HepG2 (cell line): ENCODE results near the gene DNAJC7. TPM values are rescaled to one million over a fixed set of nuclear protein-coding genes. Genes with fewer than 3 reads are reported as not detected.

Experiments used
- EHMT2 ChIP-seq: fragments of 200-600 bp; sonication (generic); IDR thresholded peaks from 2 replicates; pipeline ENCODE4 v1.7.0; 2017; ENCODE audit warnings: antibody characterized with exemption, low read depth, low read length, borderline replicate concordance
- ELF4 ChIP-seq: sonication (generic); formaldehyde crosslinking; IDR thresholded peaks from 2 replicates; pipeline ENCODE4 v1.5.0; 2020; ENCODE audit warnings: missing genetic modification reagents, mild to moderate bottlenecking, moderate library complexity, borderline replicate concordance
- ETV6 ChIP-seq: sonication (generic); formaldehyde crosslinking; conservative IDR thresholded peaks from 2 replicates; pipeline ENCODE4 v1.4.0; 2020; ENCODE audit warnings: missing genetic modification reagents
- HHEX ChIP-seq: IDR thresholded peaks from 2 replicates; pipeline ENCODE4 v1.6.1; 2016; ENCODE audit warnings: control low read depth
- KIAA2018 ChIP-seq: sonication (generic); formaldehyde crosslinking; IDR thresholded peaks from 2 replicates; pipeline ENCODE4 v1.5.0; 2020; ENCODE audit warnings: mild to moderate bottlenecking, missing genetic modification reagents, borderline replicate concordance
- SOX13 ChIP-seq, 3 experiments: fragments of 450-650 bp in 1 of 3; sonication (generic) in 1 of 3; formaldehyde crosslinking in 1 of 3; IDR thresholded peaks in 2 of 3; conservative IDR thresholded peaks in 1 of 3; 2 replicates each; pipeline versions ENCODE4 v1.5.0 to v1.6.1; 2016 to 2020; ENCODE audit warnings: antibody characterized with exemption in 1 of 3, mild to moderate bottlenecking in 1 of 3, missing compliant biosample characterization in 1 of 3, missing genetic modification reagents in 1 of 3, moderate library complexity in 1 of 3
- ZNF124 ChIP-seq: sonication (generic); formaldehyde crosslinking; IDR thresholded peaks from 2 replicates; pipeline ENCODE4 v1.4.0; 2020; ENCODE audit warnings: missing genetic modification reagents
- ZNF24 ChIP-seq: fragments of 450-650 bp; IDR thresholded peaks from 2 replicates; pipeline ENCODE4 v1.6.1; 2017; ENCODE audit warnings: antibody characterized with exemption, mild to moderate bottlenecking
- ZNF333 ChIP-seq: sonication (generic); formaldehyde crosslinking; IDR thresholded peaks from 2 replicates; pipeline ENCODE4 v1.4.0; 2020; ENCODE audit warnings: mild to moderate bottlenecking, missing genetic modification reagents, borderline replicate concordance
- ZNF362 ChIP-seq: sonication (generic); formaldehyde crosslinking; IDR thresholded peaks from 2 replicates; pipeline ENCODE4 v1.4.0; 2020; ENCODE audit warnings: missing genetic modification reagents, mild to moderate bottlenecking, borderline replicate concordance
- ZNF747 ChIP-seq: sonication (generic); formaldehyde crosslinking; IDR thresholded peaks from 2 replicates; pipeline ENCODE4 v1.8.1; 2023; ENCODE audit warnings: missing genetic modification reagents, mild to moderate bottlenecking, borderline replicate concordance
- ZSCAN29 ChIP-seq: sonication (generic); formaldehyde crosslinking; conservative IDR thresholded peaks from 2 replicates; pipeline ENCODE4 v1.4.0; 2020; ENCODE audit warnings: mild to moderate bottlenecking, missing genetic modification reagents
- polyA plus RNA-seq, 8 experiments: library from polyadenylated mRNA; depleted of rRNA in 3 of 8; stranded (reverse) in 7 of 8; unstranded in 1 of 8; fragments of >200 nt; fragmentation: Illumina TruSeq in 4 of 8; extraction: Trizol in 4 of 8; gene quantifications; 2 replicates each; pipeline versions ENCODE4 v1.2.1 to v1.2.3, GENCODE V29; 2011 to 2016; ENCODE audit warnings: low read depth in 4 of 8, missing spikeins in 1 of 8, mixed read lengths in 1 of 8; ENCODE audit not compliant: insufficient read depth in 1 of 8
- total RNA-seq, 5 experiments: library from RNA; depleted of rRNA; stranded (reverse); fragments of >200 nt; fragmentation: Illumina TruSeq; extraction: Trizol; gene quantifications; 2 replicates each; pipeline ENCODE4 v1.2.3, GENCODE V29; 2016; ENCODE audit warnings: low read depth in 1 of 5
- TF ChIP-seq, protein P1 (sequence below): sonication (generic); formaldehyde crosslinking; conservative IDR thresholded peaks from 2 replicates; pipeline ENCODE4 v1.8.0; 2022; ENCODE audit warnings: missing genetic modification reagents
- TF ChIP-seq, protein P2 (sequence below): sonication (generic); formaldehyde crosslinking; IDR thresholded peaks from 2 replicates; pipeline ENCODE4 v1.4.0; 2020; ENCODE audit warnings: mild to moderate bottlenecking, missing genetic modification reagents
- TF ChIP-seq, protein P3 (sequence below): sonication (generic); formaldehyde crosslinking; IDR thresholded peaks from 2 replicates; pipeline ENCODE4 v1.4.0; 2020; ENCODE audit warnings: mild to moderate bottlenecking, missing genetic modification reagents

DNAJC7 gene
- total and polyA plus RNA-seq, 2 of the 13 experiments (the other 11 are each of a cell fraction or from before 2014, with no cell fraction given) = 47.7 to 132 TPM

DNA sequence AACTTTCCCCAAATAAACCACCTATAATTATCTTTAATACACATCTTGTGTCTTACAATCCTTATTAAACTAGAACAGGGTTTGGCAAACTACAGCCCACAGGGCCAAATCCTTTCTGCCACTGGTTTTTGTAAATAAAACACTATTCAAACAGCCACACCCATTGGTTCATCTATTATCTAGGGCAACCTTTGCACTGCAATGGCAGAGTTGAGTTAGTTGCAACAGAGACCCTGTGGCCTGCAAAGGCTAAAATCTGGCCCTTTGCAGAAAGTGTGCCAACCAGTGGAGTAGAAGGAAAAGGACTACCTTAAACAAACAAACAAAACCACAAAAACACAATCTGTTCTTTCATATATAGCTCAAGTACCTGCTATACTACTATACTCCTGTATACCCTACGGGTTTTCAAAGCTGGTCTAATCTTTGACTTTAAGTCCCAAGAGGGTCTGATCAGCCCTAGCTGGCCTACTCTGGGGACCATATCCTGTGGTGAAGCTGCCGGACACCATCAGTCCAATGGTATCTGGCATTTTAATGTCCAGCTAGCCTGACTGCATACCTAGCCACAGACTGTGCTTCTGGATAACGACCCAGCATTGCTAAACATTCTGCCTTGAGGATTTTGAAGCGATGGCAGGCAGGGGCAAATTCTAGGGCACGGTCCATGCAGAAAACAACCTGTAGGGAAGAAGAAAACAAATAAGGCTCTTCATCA, 27.4 kb downstream of the DNAJC7 start (continued):
- TF ChIP-seq KIAA2018 = no peak
- no peak for TF ChIP-seq ZNF362 (CRISPR knock-in tag)
- TF ChIP-seq HHEX (CRISPR knock-in tag) = no peak
- TF ChIP-seq, protein P1, sequence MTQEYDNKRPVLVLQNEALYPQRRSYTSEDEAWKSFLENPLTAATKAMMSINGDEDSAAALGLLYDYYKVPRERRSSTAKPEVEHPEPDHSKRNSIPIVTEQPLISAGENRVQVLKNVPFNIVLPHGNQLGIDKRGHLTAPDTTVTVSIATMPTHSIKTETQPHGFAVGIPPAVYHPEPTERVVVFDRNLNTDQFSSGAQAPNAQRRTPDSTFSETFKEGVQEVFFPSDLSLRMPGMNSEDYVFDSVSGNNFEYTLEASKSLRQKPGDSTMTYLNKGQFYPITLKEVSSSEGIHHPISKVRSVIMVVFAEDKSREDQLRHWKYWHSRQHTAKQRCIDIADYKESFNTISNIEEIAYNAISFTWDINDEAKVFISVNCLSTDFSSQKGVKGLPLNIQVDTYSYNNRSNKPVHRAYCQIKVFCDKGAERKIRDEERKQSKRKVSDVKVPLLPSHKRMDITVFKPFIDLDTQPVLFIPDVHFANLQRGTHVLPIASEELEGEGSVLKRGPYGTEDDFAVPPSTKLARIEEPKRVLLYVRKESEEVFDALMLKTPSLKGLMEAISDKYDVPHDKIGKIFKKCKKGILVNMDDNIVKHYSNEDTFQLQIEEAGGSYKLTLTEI (CRISPR knock-in tag) = no peak
- TF ChIP-seq, protein P2, sequence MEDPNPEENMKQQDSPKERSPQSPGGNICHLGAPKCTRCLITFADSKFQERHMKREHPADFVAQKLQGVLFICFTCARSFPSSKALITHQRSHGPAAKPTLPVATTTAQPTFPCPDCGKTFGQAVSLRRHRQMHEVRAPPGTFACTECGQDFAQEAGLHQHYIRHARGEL (CRISPR knock-in tag) = no peak
- no peak for TF ChIP-seq ELF4 (CRISPR knock-in tag)
- TF ChIP-seq ZNF124 (CRISPR knock-in tag) = 0 out of 2 replicates have a peak, but pooled peaks have one; percentile 41
- no peak for TF ChIP-seq ZNF333 (CRISPR knock-in tag)
- no peak for TF ChIP-seq ETV6 (CRISPR knock-in tag)
- no peak for TF ChIP-seq ZSCAN29 (CRISPR knock-in tag)
- TF ChIP-seq SOX13 (IDR thresholded peaks at IDR 0.05) = peak; percentile 58; the same call in 1 of the 2 replicates
- peak in 1 of 2 experiments; percentile 96; a peak in 2 of 4 replicates for TF ChIP-seq SOX13 (CRISPR knock-in tag; conservative IDR thresholded peaks at IDR 0.05 in 1 of 2, IDR thresholded peaks at IDR 0.05 in 1 of 2)
- no peak for TF ChIP-seq ZNF24
- TF ChIP-seq EHMT2 = peak; percentile 57; the same call in 1 of the 2 replicates
- TF ChIP-seq, protein P3, sequence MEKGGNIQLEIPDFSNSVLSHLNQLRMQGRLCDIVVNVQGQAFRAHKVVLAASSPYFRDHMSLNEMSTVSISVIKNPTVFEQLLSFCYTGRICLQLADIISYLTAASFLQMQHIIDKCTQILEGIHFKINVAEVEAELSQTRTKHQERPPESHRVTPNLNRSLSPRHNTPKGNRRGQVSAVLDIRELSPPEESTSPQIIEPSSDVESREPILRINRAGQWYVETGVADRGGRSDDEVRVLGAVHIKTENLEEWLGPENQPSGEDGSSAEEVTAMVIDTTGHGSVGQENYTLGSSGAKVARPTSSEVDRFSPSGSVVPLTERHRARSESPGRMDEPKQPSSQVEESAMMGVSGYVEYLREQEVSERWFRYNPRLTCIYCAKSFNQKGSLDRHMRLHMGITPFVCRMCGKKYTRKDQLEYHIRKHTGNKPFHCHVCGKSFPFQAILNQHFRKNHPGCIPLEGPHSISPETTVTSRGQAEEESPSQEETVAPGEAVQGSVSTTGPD = peak; percentile 89
- TF ChIP-seq ZNF747 (CRISPR knock-in tag) = no peak
